Parathyroid adenoma (tissue), 2 donors: Measurements from ENCODE around the gene CEP112.
A peak's percentile ranks its signal among the peaks of the same experiment; 100 is the strongest.

ENCODE experiments used
- H2AFZ ChIP-seq: fragments of 300-600 bp; sonication (generic); one replicate; pipeline ENCODE4 v1.7.0; 2017; ENCODE audit warnings: antibody characterized with exemption, mild to moderate bottlenecking
- H3K27ac ChIP-seq: fragments of 300-600 bp; sonication (generic); one replicate; pipeline ENCODE4 v1.7.0; 2017
- H3K27me3 ChIP-seq: fragments of 300-600 bp; sonication (generic); one replicate; pipeline ENCODE4 v1.7.0; 2017; ENCODE audit warnings: low read length; ENCODE audit not compliant: control insufficient read depth, insufficient read depth
- H3K36me3 ChIP-seq: fragments of 300-600 bp; sonication (generic); one replicate; pipeline ENCODE4 v1.7.0; 2017; ENCODE audit warnings: low read length; ENCODE audit not compliant: control insufficient read depth, insufficient read depth
- H3K4me1 ChIP-seq: fragments of 300-600 bp; sonication (generic); one replicate; pipeline ENCODE4 v1.7.0; 2017; ENCODE audit warnings: control low read depth
- H3K4me2 ChIP-seq: fragments of 300-600 bp; sonication (generic); one replicate; pipeline ENCODE4 v1.7.0; 2017; ENCODE audit warnings: low read length
- H3K4me3 ChIP-seq: fragments of 300-600 bp; sonication (generic); one replicate; pipeline ENCODE4 v1.7.0; 2017; ENCODE audit warnings: low read depth, low read length
- H3K79me2 ChIP-seq: fragments of 300-600 bp; sonication (generic); one replicate; pipeline ENCODE4 v1.7.0; 2017; ENCODE audit warnings: control low read depth
- H3K9ac ChIP-seq: fragments of 300-600 bp; sonication (generic); one replicate; pipeline ENCODE4 v1.7.0; 2017; ENCODE audit warnings: mild to moderate bottlenecking
- H3K9me3 ChIP-seq: fragments of 300-600 bp; sonication (generic); one replicate; pipeline ENCODE4 v1.7.0; 2017; ENCODE audit warnings: low read length; ENCODE audit not compliant: control insufficient read depth
- CTCF ChIP-seq: fragments of 300-600 bp; sonication (generic); IDR thresholded peaks from one replicate; pipeline ENCODE4 v1.7.0; 2017; ENCODE audit warnings: antibody characterized with exemption, mild to moderate bottlenecking
- donor health status: primary hyperparathyroidism.

Gene CEP112

GRCh38 chr17:65800655-65801054 is 391.3 kb downstream of the CEP112 start:
- TF ChIP-seq CTCF: no peak
- H3K27me3 ChIP-seq: no peaks in the 10 kb centered on the region
- no peak overlapping the region for H3K27ac ChIP-seq
- no peak overlapping the region for H3K4me2 ChIP-seq
- H3K36me3 ChIP-seq: no peaks in the 10 kb centered on the region
- no peaks in the 10 kb centered on the region for H3K4me1 ChIP-seq
- no peak overlapping the region for H3K4me3 ChIP-seq
- no peaks in the 10 kb centered on the region for H3K79me2 ChIP-seq
- H2AFZ ChIP-seq: no peak overlapping the region
- no peaks in the 10 kb centered on the region for H3K9me3 ChIP-seq
- no peak overlapping the region for H3K9ac ChIP-seq

- no peak overlapping the region for H3K4me2 ChIP-seq
- no peak overlapping the region for H2AFZ ChIP-seq
- no peak overlapping the region for H3K4me3 ChIP-seq
Measured at GRCh38 chr17:65799869-65800268, 392.1 kb downstream of the CEP112 start.

GRCh38 chr17:65799454-65799853 is 392.5 kb downstream of the CEP112 start:
- Histone ChIP-seq H3K9me3 (no peaks in the 10 kb centered on the region), H3K79me2 (no peaks in the 10 kb centered on the region), H3K36me3 (no peaks in the 10 kb centered on the region), H3K27me3 (no peaks in the 10 kb centered on the region), H3K4me2 (no peak overlapping the region), H3K4me3 (no peak overlapping the region), H3K4me1 (no peaks in the 10 kb centered on the region), H3K9ac (no peak overlapping the region), H3K27ac (no peak overlapping the region), H2AFZ (no peak overlapping the region)
- TF ChIP-seq CTCF: no peak

More at GRCh38 chr17:65799869-65800268, 392.1 kb downstream of the CEP112 start:
- TF ChIP-seq CTCF: no peak
- H3K27ac ChIP-seq: no peak overlapping the region
- H3K27me3 ChIP-seq: no peaks in the 10 kb centered on the region
- no peaks in the 10 kb centered on the region for H3K9me3 ChIP-seq
- no peaks in the 10 kb centered on the region for H3K36me3 ChIP-seq
- H3K4me1 ChIP-seq: no peaks in the 10 kb centered on the region
- H3K79me2 ChIP-seq: no peaks in the 10 kb centered on the region
- no peak overlapping the region for H3K9ac ChIP-seq

- no peak overlapping the region for H3K27ac ChIP-seq
- H3K4me2 ChIP-seq: no peak overlapping the region
- TF ChIP-seq CTCF: peak; percentile 14
- H3K4me1 ChIP-seq: no peaks in the 10 kb centered on the region
- no peak overlapping the region for H3K4me3 ChIP-seq
- H3K79me2 ChIP-seq: no peaks in the 10 kb centered on the region
- H3K9ac ChIP-seq: no peak overlapping the region
- H3K27me3 ChIP-seq: no peaks in the 10 kb centered on the region
- H2AFZ ChIP-seq: no peak overlapping the region
- H3K36me3 ChIP-seq: no peaks in the 10 kb centered on the region
- no peaks in the 10 kb centered on the region for H3K9me3 ChIP-seq
Measured at GRCh38 chr17:65797809-65798208, 394.1 kb downstream of the CEP112 start.

GRCh38 chr17:65797101-65797500 is 394.8 kb downstream of the CEP112 start:
- no peaks in the 10 kb centered on the region for H3K9me3 ChIP-seq
- no peaks in the 10 kb centered on the region for H3K27me3 ChIP-seq
- H3K79me2 ChIP-seq: no peaks in the 10 kb centered on the region
- no peak overlapping the region for H2AFZ ChIP-seq
- H3K9ac ChIP-seq: no peak overlapping the region
- no peak overlapping the region for H3K4me3 ChIP-seq
- H3K4me1 ChIP-seq: no peaks in the 10 kb centered on the region
- no peak overlapping the region for H3K27ac ChIP-seq
- H3K36me3 ChIP-seq: no peaks in the 10 kb centered on the region
- no peak overlapping the region for H3K4me2 ChIP-seq
- TF ChIP-seq CTCF: no peak
